Endodermal cell (in vitro differentiated cells): ENCODE measurements around the gene CELF1. TPM values are rescaled to one million over a fixed set of nuclear protein-coding genes. Genes with fewer than 3 reads are reported as not detected.
"Not testable (repeated sequence)": the region's sequence is repeated elsewhere in the genome, so short reads cannot be mapped to it uniquely, and the experiment has no call there.

ENCODE experiments used
- DNase-seq: peaks from one replicate; pipeline ENCODE4 v3.0.0-alpha.2; 2017
- H3K27ac ChIP-seq: 2 replicates; pipeline ENCODE4 v1.5.1; 2013; ENCODE audit warnings: mild to moderate bottlenecking, low read depth, low read length, moderate library complexity
- H3K27me3 ChIP-seq: 2 replicates; pipeline ENCODE4 v1.6.1; 2013; ENCODE audit warnings: mild to moderate bottlenecking, low read length, moderate library complexity; ENCODE audit not compliant: insufficient read depth, control insufficient read depth, poor library complexity, severe bottlenecking
- H3K36me3 ChIP-seq: 2 replicates; pipeline ENCODE4 v1.7.0; 2013; ENCODE audit warnings: mild to moderate bottlenecking, low read length, moderate library complexity; ENCODE audit not compliant: control insufficient read depth, insufficient read depth
- H3K4me1 ChIP-seq: one replicate; pipeline ENCODE4 v1.7.0; 2013; ENCODE audit warnings: low read length; ENCODE audit not compliant: control insufficient read depth, insufficient read depth
- H3K4me3 ChIP-seq: 2 replicates; pipeline ENCODE4 v1.5.1; 2013; ENCODE audit warnings: mild to moderate bottlenecking, low read length, moderate library complexity
- H3K9ac ChIP-seq: 2 replicates; pipeline ENCODE4 v1.6.1; 2013; ENCODE audit warnings: mild to moderate bottlenecking, low read length, moderate library complexity; ENCODE audit not compliant: poor library complexity, severe bottlenecking; ENCODE audit errors: extremely low read depth
- H3K9me3 ChIP-seq: 2 replicates; pipeline ENCODE4 v1.6.1; 2013; ENCODE audit warnings: mild to moderate bottlenecking, low read length, moderate library complexity; ENCODE audit not compliant: control insufficient read depth
- H3K27ac Mint-ChIP-seq: 2 replicates; pipeline ENCODE4 v1.8.0; 2020; ENCODE audit warnings: mixed read lengths
- H3K27me3 Mint-ChIP-seq: 2 replicates; pipeline ENCODE4 v1.8.0; 2021; ENCODE audit warnings: mild to moderate bottlenecking, mixed read lengths; ENCODE audit not compliant: insufficient read depth
- H3K36me3 Mint-ChIP-seq: 2 replicates; pipeline ENCODE4 v1.8.0; 2020; ENCODE audit warnings: low read depth, mixed read lengths
- H3K4me1 Mint-ChIP-seq: 2 replicates; pipeline ENCODE4 v1.8.0; 2020; ENCODE audit warnings: mixed read lengths
- H3K4me3 Mint-ChIP-seq: 2 replicates; pipeline ENCODE4 v1.8.0; 2020; ENCODE audit warnings: mild to moderate bottlenecking, moderate library complexity, mixed read lengths
- H3K9me3 Mint-ChIP-seq: 2 replicates; pipeline ENCODE4 v1.8.0; 2020; ENCODE audit warnings: mild to moderate bottlenecking, mixed read lengths
- CTCF ChIP-seq: fragments of 200-600 bp; sonication (generic); conservative IDR thresholded peaks from 2 replicates; pipeline ENCODE4 v1.5.0; 2021; ENCODE audit warnings: antibody characterized with exemption, mild to moderate bottlenecking
- whole genome bisulfite sequencing, 2 experiments: methylation state at CpG; one replicate each; pipeline versions ENCODE4 v1.1.5 to v1.1.7; 2013; ENCODE audit warnings: missing lambda C conversion rate in 2 of 2, mixed read lengths in 1 of 2; ENCODE audit not compliant: insufficient coverage in 1 of 2, insufficient read length in 1 of 2; 5-methylcytosine and 5-hydroxymethylcytosine counted together
- total RNA-seq, 2 donors: library from RNA; stranded (reverse); fragmentation: NEBNext Ultra II Directional in 1 of 2; extraction: Animal tissue kit (Norgen Biotek cat#: 25700) in 1 of 2; gene quantifications; 2 replicates in 1 of 2; 3 replicates in 1 of 2; pipeline ENCODE4 v1.2.1, GENCODE V29; 2021

Gene CELF1
- total RNA-seq, 2 donors from 2014 or later: 202 to 205 TPM

GRCh38 chr11:47560426-47560825 lies 7.5 kb upstream of the CELF1 start:
- Mint-ChIP-seq H3K4me1 (peaks cover 2% of the 10 kb centered on the region), H3K4me3 (no peak overlapping the region), H3K9me3 (no peaks in the 10 kb centered on the region)

GRCh38 chr11:47558695-47559094 lies 5.8 kb upstream of the CELF1 start:
- TF ChIP-seq CTCF: no peak
- no peaks in the 10 kb centered on the region for H3K27me3 ChIP-seq
- WGBS, 2 experiments: no CpG with 5 or more reads among the region's 1 CpG
- peaks cover 2% of the 10 kb centered on the region for H3K36me3 Mint-ChIP-seq
- H3K27ac Mint-ChIP-seq: no peak overlapping the region
- no peaks in the 10 kb centered on the region for H3K27me3 Mint-ChIP-seq
- H3K27ac ChIP-seq: no peak overlapping the region
- no peaks in the 10 kb centered on the region for H3K9me3 Mint-ChIP-seq
- no peaks in the 10 kb centered on the region for H3K4me1 Mint-ChIP-seq
- H3K4me3 ChIP-seq: no peak overlapping the region
- no peaks in the 10 kb centered on the region for H3K36me3 ChIP-seq
- DNase-seq: no peak
- no peak overlapping the region for H3K9ac ChIP-seq
- no peaks in the 10 kb centered on the region for H3K9me3 ChIP-seq
- H3K4me3 Mint-ChIP-seq: no peak overlapping the region
- H3K4me1 ChIP-seq: no peaks in the 10 kb centered on the region

More at GRCh38 chr11:47560426-47560825, 7.5 kb upstream of the CELF1 start:
- Histone ChIP-seq H3K27me3 (no peaks in the 10 kb centered on the region), H3K9me3 (no peaks in the 10 kb centered on the region), H3K4me3 (no peak overlapping the region), H3K36me3 (no peaks in the 10 kb centered on the region), H3K4me1 (no peaks in the 10 kb centered on the region), H3K27ac (no peak overlapping the region), H3K9ac (no peak overlapping the region)
- Mint-ChIP-seq H3K36me3 (peaks cover 2% of the 10 kb centered on the region), H3K27me3 (no peaks in the 10 kb centered on the region), H3K27ac (no peak overlapping the region)
- no peak for TF ChIP-seq CTCF
- no peak for DNase-seq
- 90 to 95% methylated on average over 2 of the region's 2 CpGs for WGBS, 2 experiments

GRCh38 chr11:47557004-47557403 lies 4.1 kb upstream of the CELF1 start:
- not testable (repeated sequence) for H3K27me3 Mint-ChIP-seq, H3K9ac ChIP-seq, H3K36me3 Mint-ChIP-seq, H3K9me3 Mint-ChIP-seq, H3K27ac ChIP-seq, H3K27me3 ChIP-seq, H3K9me3 ChIP-seq, H3K4me3 Mint-ChIP-seq, DNase-seq, H3K27ac Mint-ChIP-seq, H3K4me3 ChIP-seq, H3K36me3 ChIP-seq, H3K4me1 Mint-ChIP-seq, H3K4me1 ChIP-seq
- 93 to 95% methylated on average over 12 of the region's 12 CpGs for WGBS, 2 experiments

- no peak for DNase-seq
- Mint-ChIP-seq H3K27ac (peak overlapping the region; percentile 97), H3K36me3 (peaks cover 8% of the 10 kb centered on the region), H3K4me1 (peaks cover 11% of the 10 kb centered on the region), H3K27me3 (no peaks in the 10 kb centered on the region), H3K9me3 (no peaks in the 10 kb centered on the region), H3K4me3 (peak overlapping the region; percentile 97)
- H3K27ac ChIP-seq: peak overlapping the region; percentile 89
- H3K4me3 ChIP-seq: peak overlapping the region; percentile 76
- TF ChIP-seq CTCF: peak; percentile 13
- no peaks in the 10 kb centered on the region for H3K4me1 ChIP-seq
- no peaks in the 10 kb centered on the region for H3K9me3 ChIP-seq
- H3K27me3 ChIP-seq: no peaks in the 10 kb centered on the region
- peaks cover 28% of the 10 kb centered on the region for H3K36me3 ChIP-seq
- WGBS, 2 experiments: 0 to 32% methylated on average over 3 to 9 of the region's 9 CpGs
- peak overlapping the region; percentile 94 for H3K9ac ChIP-seq
These were observed 443 bp upstream of the CELF1 start for GRCh38 chr11:47553406-47553743.
